GM12891 (cell line): ENCODE data around the gene FNIP1.

Source experiments
- POLR2A ChIP-seq: IDR thresholded peaks from 2 replicates; pipeline ENCODE4 v1.6.1; 2011; ENCODE audit warnings: low read depth, low read length, control low read depth
- POLR2AphosphoS5 ChIP-seq: IDR thresholded peaks from 2 replicates; pipeline ENCODE4 v1.6.1; 2011; ENCODE audit warnings: low read depth, low read length, control low read depth

- TF ChIP-seq POLR2A (no peak), POLR2AphosphoS5 (no peak)
These were observed 169.5 kb downstream of the FNIP1 start for GRCh38 chr5:131627207-131627865.
